ENCODE data around the gene TERF2IP. TPM values are rescaled to one million over a fixed set of nuclear protein-coding genes. Genes with fewer than 3 reads are reported as not detected.

The TERF2IP gene
- total and polyA plus RNA-seq, 2 of the 13 experiments (the other 11 are each of a cell fraction or from before 2014, with no cell fraction given): 26.4 to 50.2 TPM

DNA sequence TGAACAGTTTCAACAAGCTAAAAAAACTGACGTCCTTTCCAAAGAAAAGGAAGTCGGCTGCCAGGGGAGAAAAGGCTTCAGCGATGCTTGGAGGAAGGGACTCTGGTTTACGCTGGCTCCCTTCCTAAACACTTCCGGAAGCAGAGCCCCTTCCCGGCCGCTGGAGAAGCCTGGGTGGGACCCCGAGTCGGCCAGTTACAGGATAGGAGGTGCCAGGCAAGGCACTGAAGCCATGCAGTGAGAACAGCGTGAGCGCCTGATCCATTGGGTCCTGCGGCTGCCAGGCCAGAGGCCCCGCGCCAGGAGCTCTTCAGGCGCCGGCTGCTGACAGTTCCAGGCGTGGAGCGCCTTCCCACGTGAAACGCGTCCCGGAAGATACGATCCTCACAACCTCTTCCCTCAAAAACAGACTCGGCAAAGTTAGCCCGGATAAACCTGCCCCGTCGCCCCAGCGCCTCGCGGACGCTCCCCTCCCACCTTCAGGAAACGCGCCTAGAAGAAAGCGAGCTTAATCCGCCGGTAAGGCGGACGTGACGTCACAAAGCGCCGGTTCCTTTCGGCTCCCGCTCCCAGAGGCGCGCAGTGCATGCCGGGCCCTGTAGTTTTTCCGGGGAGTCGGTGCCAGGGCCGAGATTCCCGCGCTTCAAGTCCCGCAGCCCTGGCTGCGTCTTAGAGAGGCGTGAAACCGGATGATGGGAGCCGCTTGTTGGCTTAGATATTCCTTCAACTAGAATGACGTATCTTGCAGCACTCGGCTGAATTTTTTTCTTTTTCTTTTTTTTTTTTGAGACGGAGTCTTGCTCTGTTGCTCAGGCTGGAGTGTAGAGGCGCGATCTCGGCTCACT lies 24.6 kb upstream of the TERF2IP start, which contains the start of gene ADAT1 (continued):
- TF ChIP-seq ZFAT (CRISPR knock-in tag; conservative IDR thresholded peaks at IDR 0.05) (no peak), MAFK (conservative IDR thresholded peaks at IDR 0.05 in 1 of 2, IDR thresholded peaks at IDR 0.05 in 1 of 2; ENCODE audit: low read length in 2 of 2) (no peak), ZNF468 (CRISPR knock-in tag; IDR thresholded peaks at IDR 0.05) (no peak), ZNF674 (CRISPR knock-in tag; IDR thresholded peaks at IDR 0.05; ENCODE audit: low read depth) (no peak), NPAS2 (CRISPR knock-in tag; IDR thresholded peaks at IDR 0.05; ENCODE audit: borderline replicate concordance) (no peak), NFYB (CRISPR knock-in tag; IDR thresholded peaks at IDR 0.05) (peak; percentile 56; the same call in 1 of the 2 replicates), HOXA3 (CRISPR knock-in tag; IDR thresholded peaks at IDR 0.05) (peak; percentile 98)

DNA sequence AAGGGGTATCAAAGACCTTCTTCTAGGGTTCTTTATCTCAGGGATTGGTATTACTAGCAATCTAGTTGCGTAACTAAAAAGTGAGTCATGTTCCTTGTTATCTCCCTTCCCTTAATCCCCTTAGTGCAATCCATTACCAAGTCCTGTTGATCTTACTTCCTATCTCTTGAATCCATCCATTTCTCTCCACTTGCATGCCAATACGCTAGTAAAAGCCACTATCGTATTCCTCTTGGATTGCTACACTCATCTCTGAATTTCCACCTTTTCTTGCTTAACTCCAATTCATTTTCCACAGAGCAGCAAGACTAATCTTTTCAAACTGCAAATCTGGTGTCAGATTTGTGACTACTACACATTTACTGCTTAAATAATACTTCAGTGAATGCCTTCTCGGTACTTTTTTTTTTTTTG lies 22.6 kb upstream of the TERF2IP start:
- BruUV-seq (replicated peaks): no TSS peak
- ChIA-PET CTCF (ENCODE audit: low intra/inter-chr PET ratio, low total read pairs) (no interaction called here), POLR2A (no interaction called here)
- no peak overlapping the region for H3K4me3 ChIP-seq (replicated peaks in 1 of 3; ENCODE audit: insufficient read depth in 1 of 3, low read depth in 2 of 3, low read length in 3 of 3)
- no peak for ATAC-seq
- TF ChIP-seq TEAD2 (CRISPR knock-in tag; IDR thresholded peaks at IDR 0.05) (no peak), CEBPB (IDR thresholded peaks at IDR 0.05; ENCODE audit: borderline replicate concordance, low read depth, low read length) (peak; percentile 85), CEBPG (CRISPR knock-in tag; IDR thresholded peaks at IDR 0.05) (peak; percentile 73), JUNB (CRISPR knock-in tag; IDR thresholded peaks at IDR 0.05; ENCODE audit: borderline replicate concordance) (0 out of 2 replicates have a peak, but pooled peaks have one; percentile 48), FOSL2 (CRISPR knock-in tag; IDR thresholded peaks at IDR 0.05) (peak; percentile 64), FOSL1 (CRISPR knock-in tag; IDR thresholded peaks at IDR 0.05; ENCODE audit: borderline replicate concordance) (peak; percentile 35; the same call in 1 of the 2 replicates), ZNF777 (CRISPR knock-in tag; IDR thresholded peaks at IDR 0.05) (0 out of 2 replicates have a peak, but pooled peaks have one; percentile 6)
- TF ChIP-seq, protein P1, sequence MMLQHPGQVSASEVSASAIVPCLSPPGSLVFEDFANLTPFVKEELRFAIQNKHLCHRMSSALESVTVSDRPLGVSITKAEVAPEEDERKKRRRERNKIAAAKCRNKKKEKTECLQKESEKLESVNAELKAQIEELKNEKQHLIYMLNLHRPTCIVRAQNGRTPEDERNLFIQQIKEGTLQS (CRISPR knock-in tag; IDR thresholded peaks at IDR 0.05): peak; percentile 35; the same call in 1 of the 2 replicates
- TF ChIP-seq, protein P2, sequence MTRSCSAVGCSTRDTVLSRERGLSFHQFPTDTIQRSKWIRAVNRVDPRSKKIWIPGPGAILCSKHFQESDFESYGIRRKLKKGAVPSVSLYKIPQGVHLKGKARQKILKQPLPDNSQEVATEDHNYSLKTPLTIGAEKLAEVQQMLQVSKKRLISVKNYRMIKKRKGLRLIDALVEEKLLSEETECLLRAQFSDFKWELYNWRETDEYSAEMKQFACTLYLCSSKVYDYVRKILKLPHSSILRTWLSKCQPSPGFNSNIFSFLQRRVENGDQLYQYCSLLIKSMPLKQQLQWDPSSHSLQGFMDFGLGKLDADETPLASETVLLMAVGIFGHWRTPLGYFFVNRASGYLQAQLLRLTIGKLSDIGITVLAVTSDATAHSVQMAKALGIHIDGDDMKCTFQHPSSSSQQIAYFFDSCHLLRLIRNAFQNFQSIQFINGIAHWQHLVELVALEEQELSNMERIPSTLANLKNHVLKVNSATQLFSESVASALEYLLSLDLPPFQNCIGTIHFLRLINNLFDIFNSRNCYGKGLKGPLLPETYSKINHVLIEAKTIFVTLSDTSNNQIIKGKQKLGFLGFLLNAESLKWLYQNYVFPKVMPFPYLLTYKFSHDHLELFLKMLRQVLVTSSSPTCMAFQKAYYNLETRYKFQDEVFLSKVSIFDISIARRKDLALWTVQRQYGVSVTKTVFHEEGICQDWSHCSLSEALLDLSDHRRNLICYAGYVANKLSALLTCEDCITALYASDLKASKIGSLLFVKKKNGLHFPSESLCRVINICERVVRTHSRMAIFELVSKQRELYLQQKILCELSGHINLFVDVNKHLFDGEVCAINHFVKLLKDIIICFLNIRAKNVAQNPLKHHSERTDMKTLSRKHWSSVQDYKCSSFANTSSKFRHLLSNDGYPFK (CRISPR knock-in tag; IDR thresholded peaks at IDR 0.05; ENCODE audit: borderline replicate concordance): no peak
- no peak overlapping the region for H2AFZ ChIP-seq (ENCODE audit: low read length)
- peak; percentile 41 for DNase-seq (ENCODE audit: low spot score)
- H3K4me1 ChIP-seq (ENCODE audit: insufficient read depth, low read length): peaks cover 34% of the 10 kb centered on the region
- H3K79me2 ChIP-seq (ENCODE audit: insufficient read depth, low read length): peaks cover 7% of the 10 kb centered on the region
- no peaks in the 10 kb centered on the region for H4K20me1 ChIP-seq (ENCODE audit: insufficient read depth, low read length)
- H3K4me2 ChIP-seq (ENCODE audit: low read depth, low read length): no peak overlapping the region
- intact Hi-C loops (cut with micrococcal nuclease; ENCODE audit: unreplicated experiment): loop anchor here (5.0 kb wide), 1 partner anchor 68 kb away; the partner anchor contains the start of gene TMEM231
- H3K27ac ChIP-seq (ENCODE audit: extremely low read length, insufficient read depth, low read length): no peak overlapping the region
- WGBS (ENCODE audit: low lambda C conversion rate): 86% methylated on average over 4 of the region's 4 CpGs
- no peaks in the 10 kb centered on the region for H3K9me3 ChIP-seq (ENCODE audit: low read length)
- peaks cover 19 to 40% of the 10 kb centered on the region in 2 experiments for H3K36me3 ChIP-seq (replicated peaks in 1 of 2; ENCODE audit: control insufficient read depth in 1 of 2, insufficient read depth in 2 of 2, low read length in 2 of 2)
- H3K27me3 ChIP-seq (ENCODE audit: control insufficient read depth in 1 of 2, insufficient read depth in 2 of 2, low read length in 2 of 2): no peaks in the 10 kb centered on the region; a peak in 1 of 5 replicates
- in situ Hi-C loops (cut with HindIII; ENCODE audit: extremely low pct_ligation_motif_present, low pct_unique_long_range_greater_than_20kb): no loop called here
- H3K9ac ChIP-seq (ENCODE audit: insufficient read depth, low read depth, low read length): no peak overlapping the region
- FAIRE-seq: no peak

All from HepG2 (cell line).